ENCODE results near the gene CGNL1. TPM values are rescaled to one million over a fixed set of nuclear protein-coding genes. Genes with fewer than 3 reads are reported as not detected.

The CGNL1 gene
- polyA plus RNA-seq, 10 donors: 7.8 to 14.0 (median 9.1) TPM

- peak in 1 of 3 donors; percentile 48 for DNase-seq
Observed at GRCh38 chr15:57353317-57353804, 22.9 kb upstream of the CGNL1 start.

DNA sequence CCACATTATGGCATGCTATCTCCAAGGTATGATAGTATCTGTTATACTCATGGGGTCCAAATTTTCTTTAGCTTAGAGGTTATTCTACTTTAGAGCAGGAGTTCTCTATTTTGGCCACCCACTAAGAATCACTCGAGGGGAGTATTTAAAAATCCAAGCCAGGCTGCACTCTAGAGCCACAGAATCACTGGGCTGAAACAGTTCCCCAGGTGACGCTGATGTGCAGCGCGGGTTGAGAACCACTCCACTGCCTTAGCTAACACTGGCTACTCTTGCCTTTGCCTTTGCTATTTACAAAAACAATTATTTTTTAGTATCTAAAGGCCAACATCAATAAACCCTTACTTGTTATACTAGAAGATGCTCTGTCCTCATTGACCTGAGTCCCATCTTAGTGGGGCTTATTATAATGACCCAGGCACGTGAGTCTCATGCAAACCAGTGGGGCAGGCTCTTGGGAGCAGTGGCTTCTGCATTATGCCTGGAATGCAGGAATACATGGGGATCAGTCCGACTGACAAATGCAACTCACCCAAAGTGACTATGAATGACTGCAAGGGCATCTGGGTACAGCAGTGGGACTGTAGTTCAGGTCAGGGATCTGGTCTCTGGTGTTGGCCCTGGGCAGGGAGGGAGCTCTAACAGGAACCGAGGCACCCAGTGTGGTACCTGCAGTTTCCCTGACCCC is 21.7 kb upstream of the CGNL1 start:
- DNase-seq: no peak

GRCh38 chr15:57355259-57355658 is 21.0 kb upstream of the CGNL1 start:
- DNase-seq: no peak

GRCh38 chr15:57356178-57356577 is 20.1 kb upstream of the CGNL1 start:
- DNase-seq: no peak

- peak in 1 of 3 donors; percentile 62 for DNase-seq
Observed at GRCh38 chr15:57356636-57357035, 19.7 kb upstream of the CGNL1 start.

GRCh38 chr15:57357799-57358198 is 18.5 kb upstream of the CGNL1 start:
- no peak for DNase-seq

DNA sequence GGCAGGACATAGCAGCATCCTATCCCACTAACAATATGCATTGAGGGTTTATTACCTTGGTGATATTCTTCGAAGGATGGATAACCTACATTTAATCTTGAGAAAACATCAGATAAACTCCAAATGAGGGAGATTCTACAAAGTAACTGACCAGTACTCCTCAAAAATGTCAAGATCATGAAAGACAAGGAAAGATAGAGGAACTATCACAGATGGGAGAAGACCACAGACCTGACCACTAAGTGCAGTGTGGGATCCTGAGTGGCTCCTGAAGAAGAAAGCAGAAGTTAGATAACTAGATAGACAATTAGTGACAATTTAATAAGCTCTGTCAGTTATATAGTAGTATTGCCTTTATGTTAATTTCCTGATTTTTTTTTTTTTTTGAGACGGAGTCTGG is 17.7 kb upstream of the CGNL1 start:
- no peak for DNase-seq

GRCh38 chr15:57363661-57364060 is 12.6 kb upstream of the CGNL1 start:
- DNase-seq: no peak

DNA sequence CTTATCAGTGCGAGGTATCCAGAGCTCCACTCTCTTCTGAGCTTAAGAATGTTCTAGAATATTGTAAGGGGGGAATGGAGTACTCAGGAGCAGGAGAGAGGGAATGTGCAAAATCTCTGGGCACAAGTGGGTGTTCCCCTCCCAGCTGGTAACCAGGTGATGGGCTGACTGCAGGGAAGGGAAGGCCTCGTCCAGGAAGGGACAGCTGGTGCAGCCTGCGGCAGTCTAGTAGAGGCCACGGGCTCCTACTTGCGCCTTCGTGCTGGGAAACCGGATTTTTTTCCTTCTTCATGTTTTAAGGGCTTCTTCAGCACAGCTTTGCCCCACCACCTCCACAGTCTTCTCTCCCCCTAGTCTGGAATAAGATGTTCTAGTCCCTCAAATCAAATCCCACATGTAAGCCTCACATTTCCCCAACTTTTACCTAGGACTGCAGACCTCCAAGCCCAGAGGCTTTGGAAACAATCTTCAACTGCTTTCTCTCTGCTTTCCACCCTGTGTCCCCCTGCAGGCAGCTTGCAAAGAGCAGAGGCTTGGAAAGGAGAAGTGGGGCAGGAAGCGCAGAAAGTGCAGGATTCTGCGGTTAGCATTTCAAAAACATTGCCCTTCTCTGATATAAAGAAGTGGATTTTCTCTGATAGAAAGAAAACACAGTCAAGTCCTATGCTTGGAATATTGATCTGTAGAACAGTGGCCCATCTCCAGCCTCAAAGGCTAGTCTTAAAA is 11.9 kb upstream of the CGNL1 start:
- peak; percentile 13 to 62 (median 24) for DNase-seq

DNA sequence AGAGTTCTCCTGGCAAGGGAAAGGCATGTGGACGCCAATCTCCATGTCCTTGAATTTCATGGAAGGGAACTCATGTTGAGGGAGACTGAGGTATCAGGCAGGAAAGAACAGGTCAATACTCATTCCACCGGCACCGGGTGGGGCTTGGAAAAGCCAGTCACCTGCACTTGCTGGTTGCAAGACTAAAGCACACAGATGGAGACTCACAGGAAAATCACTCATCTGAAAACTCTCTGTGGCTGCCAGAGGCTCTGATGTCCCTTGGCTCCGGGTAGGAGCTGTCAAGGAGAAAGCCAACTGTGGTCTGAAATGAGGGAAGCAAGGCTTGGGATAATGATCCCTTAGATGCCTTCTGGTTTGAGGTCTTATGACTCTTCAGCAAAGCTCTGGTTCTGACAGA is 8.7 kb upstream of the CGNL1 start:
- DNase-seq: no peak

GRCh38 chr15:57370929-57371328 is 5.4 kb upstream of the CGNL1 start:
- no peak for DNase-seq

- DNase-seq: no peak
Observed at GRCh38 chr15:57373251-57373881, 2.9 kb upstream of the CGNL1 start.

- no peak for DNase-seq
Observed at GRCh38 chr15:57373882-57374276, 2.4 kb upstream of the CGNL1 start.

GRCh38 chr15:57376696-57377477 is 582 bp downstream of the CGNL1 start:
- DNase-seq: peak in 2 of 3 donors; percentile 31 to 72

DNA sequence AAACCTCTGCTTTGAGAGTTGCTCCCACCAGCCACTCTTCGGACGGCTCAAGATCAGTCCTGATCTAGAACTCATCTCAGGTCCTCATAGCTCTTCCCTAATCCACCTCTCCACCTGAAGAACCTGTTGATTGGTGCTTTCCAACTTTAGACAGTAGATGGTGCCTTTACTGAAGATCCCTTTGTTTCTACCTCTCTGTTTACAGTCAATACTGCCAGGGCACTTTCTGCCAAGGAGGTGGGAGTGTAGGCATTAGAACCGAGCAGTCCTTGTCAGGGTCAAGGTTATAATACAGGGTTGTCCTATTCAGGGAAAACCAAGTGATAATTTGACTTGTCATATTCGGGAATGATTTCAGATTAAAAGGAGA is 1.2 kb downstream of the CGNL1 start:
- no peak for DNase-seq

- no peak for DNase-seq
Observed at GRCh38 chr15:57379487-57379886, 3.2 kb downstream of the CGNL1 start.

DNA sequence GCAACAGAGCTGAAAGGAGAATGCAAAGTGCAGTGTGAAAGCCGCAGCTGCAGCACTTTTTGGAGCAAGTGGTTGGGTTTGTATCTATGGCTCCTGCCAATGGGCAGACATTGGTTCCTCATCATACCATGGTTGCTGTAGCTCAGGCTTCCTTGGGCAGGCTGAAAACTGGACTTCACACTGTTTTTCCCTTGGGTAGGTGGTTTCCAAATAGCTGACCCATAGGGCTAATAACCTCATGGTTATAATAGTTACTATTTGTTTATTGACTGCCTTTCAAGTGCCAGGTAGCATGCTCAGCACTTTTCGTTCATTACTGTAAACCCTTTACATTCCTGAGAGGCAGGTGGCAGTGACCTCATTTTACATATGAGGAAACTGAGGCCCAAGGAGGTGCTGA is 4.5 kb downstream of the CGNL1 start:
- DNase-seq: no peak

DNA sequence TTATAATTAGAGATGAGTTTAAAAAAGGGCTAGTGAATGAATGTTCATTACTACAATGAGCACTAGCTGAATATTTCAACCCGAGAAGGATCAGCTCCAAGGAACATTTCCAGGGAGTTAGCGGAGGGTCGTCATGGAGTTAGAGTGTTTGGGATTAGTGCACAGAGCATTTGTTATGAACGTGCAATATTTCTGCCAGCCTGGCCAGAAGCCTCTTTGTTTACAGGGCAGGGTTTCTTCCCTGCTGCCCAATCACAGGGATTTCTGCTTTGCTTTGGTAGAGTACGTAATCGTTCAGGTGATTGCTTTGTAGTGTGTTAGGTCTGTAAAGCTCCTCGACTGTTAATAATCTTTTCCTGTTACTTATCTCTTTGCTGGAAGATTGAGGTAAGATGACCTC is 5.9 kb downstream of the CGNL1 start:
- DNase-seq: peak in 1 of 3 donors; percentile 39

- no peak for DNase-seq
Observed at GRCh38 chr15:57382969-57383368, 6.7 kb downstream of the CGNL1 start.

GRCh38 chr15:57384024-57384423 is 7.7 kb downstream of the CGNL1 start:
- DNase-seq: peak in 2 of 3 donors; percentile 25 to 36

GRCh38 chr15:57384816-57385215 is 8.5 kb downstream of the CGNL1 start:
- DNase-seq: no peak

- no peak for DNase-seq
Observed at GRCh38 chr15:57385923-57386390, 9.7 kb downstream of the CGNL1 start.
